Measurements from ENCODE around the gene GAST.

GAST gene

GRCh38 chr17:41717408-41718286, 5.5 kb downstream of the GAST start:
- no peak for DNase-seq

- DNase-seq: no peak
Observed at GRCh38 chr17:41718287-41718645, 6.1 kb downstream of the GAST start.

GRCh38 chr17:41722231-41722630, 10.1 kb downstream of the GAST start:
- DNase-seq: no peak

- no peak for DNase-seq
Observed at GRCh38 chr17:41723801-41724475, 11.8 kb downstream of the GAST start.

GRCh38 chr17:41724476-41725050, 12.4 kb downstream of the GAST start:
- DNase-seq: no peak

GRCh38 chr17:41725134-41725533, 13.0 kb downstream of the GAST start:
- DNase-seq: no peak

GRCh38 chr17:41728056-41728455, 15.9 kb downstream of the GAST start:
- DNase-seq: no peak

- DNase-seq: no peak
Observed at GRCh38 chr17:41730479-41730878, 18.3 kb downstream of the GAST start.

- no peak for DNase-seq
Observed at GRCh38 chr17:41731836-41732235, 19.7 kb downstream of the GAST start.

- DNase-seq: no peak
Observed at GRCh38 chr17:41733348-41734138, 21.4 kb downstream of the GAST start.

- no peak for DNase-seq
Observed at GRCh38 chr17:41734139-41734948, 22.2 kb downstream of the GAST start, which contains the start of gene HAP1. Gene HAP1, minus strand, starts transcription at chr17:41734643. Its CDS starts 9 bp downstream, at chr17:41734634.

- no peak for DNase-seq
Observed at GRCh38 chr17:41734949-41735313, 22.8 kb downstream of the GAST start.

- DNase-seq: no peak
Observed at GRCh38 chr17:41735744-41736143, 23.6 kb downstream of the GAST start.

- no peak for DNase-seq
Observed at GRCh38 chr17:41736983-41737679, 25.0 kb downstream of the GAST start.

- no peak for DNase-seq
Observed at GRCh38 chr17:41737680-41738023, 25.5 kb downstream of the GAST start.

GRCh38 chr17:41738077-41738800, 26.1 kb downstream of the GAST start:
- peak; percentile 68 for DNase-seq

GRCh38 chr17:41738801-41739112, 26.6 kb downstream of the GAST start:
- no peak for DNase-seq

GRCh38 chr17:41739661-41740352, 27.7 kb downstream of the GAST start:
- DNase-seq: no peak

GRCh38 chr17:41740506-41740905, 28.4 kb downstream of the GAST start:
- no peak for DNase-seq

GRCh38 chr17:41741709-41742108, 29.6 kb downstream of the GAST start:
- no peak for DNase-seq

GRCh38 chr17:41748275-41748674, 36.1 kb downstream of the GAST start:
- DNase-seq: no peak
